ENCODE measurements around the gene LAMB1.

DNA sequence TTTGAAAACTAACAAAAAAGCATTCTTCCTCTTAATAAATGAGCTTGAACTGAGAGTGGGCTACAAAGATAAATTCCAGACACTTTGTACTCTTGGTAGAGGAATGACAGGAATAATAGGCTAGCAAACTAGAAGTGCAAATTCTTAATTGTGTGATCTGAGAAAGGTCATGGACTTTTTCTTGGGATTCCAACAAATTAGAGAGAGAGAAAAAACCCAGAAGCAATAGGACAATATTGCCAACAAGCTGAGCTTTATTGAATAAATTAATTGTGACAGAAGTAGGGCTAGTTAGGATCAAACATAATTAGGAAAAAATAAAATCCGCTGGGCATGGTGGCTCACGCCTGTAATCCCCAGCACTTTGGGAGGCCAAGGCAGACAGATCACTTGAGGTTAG is 41.4 kb upstream of the LAMB1 start:
- TF ChIP-seq, protein P1, sequence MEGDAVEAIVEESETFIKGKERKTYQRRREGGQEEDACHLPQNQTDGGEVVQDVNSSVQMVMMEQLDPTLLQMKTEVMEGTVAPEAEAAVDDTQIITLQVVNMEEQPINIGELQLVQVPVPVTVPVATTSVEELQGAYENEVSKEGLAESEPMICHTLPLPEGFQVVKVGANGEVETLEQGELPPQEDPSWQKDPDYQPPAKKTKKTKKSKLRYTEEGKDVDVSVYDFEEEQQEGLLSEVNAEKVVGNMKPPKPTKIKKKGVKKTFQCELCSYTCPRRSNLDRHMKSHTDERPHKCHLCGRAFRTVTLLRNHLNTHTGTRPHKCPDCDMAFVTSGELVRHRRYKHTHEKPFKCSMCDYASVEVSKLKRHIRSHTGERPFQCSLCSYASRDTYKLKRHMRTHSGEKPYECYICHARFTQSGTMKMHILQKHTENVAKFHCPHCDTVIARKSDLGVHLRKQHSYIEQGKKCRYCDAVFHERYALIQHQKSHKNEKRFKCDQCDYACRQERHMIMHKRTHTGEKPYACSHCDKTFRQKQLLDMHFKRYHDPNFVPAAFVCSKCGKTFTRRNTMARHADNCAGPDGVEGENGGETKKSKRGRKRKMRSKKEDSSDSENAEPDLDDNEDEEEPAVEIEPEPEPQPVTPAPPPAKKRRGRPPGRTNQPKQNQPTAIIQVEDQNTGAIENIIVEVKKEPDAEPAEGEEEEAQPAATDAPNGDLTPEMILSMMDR (IDR thresholded peaks at IDR 0.05; ENCODE audit: poor library complexity), result no peak
- no peak for TF ChIP-seq EZH2 (IDR thresholded peaks at IDR 0.05; ENCODE audit: borderline replicate concordance)
